Peyer's patch (tissue), 4 donors: Measurements from ENCODE around the gene PIK3C2G.

Source experiments
- CTCF ChIP-seq, 6 experiments: fragments of 450-650 bp in 4 of 6; fragments of 200-600 bp in 2 of 6; sonication (generic) in 1 of 6; IDR thresholded peaks; one replicate each; pipeline ENCODE4 v1.5.1; 2017 to 2019; ENCODE audit warnings: antibody characterized with exemption in 6 of 6, mild to moderate bottlenecking in 3 of 6, moderate library complexity in 1 of 6
- POLR2A ChIP-seq, 2 donors: fragments of 450-650 bp; IDR thresholded peaks; one replicate each; pipeline ENCODE4 v1.5.1; 2017; ENCODE audit warnings: antibody characterized with exemption in 2 of 2, mild to moderate bottlenecking in 2 of 2, moderate library complexity in 2 of 2

GRCh38 chr12:18358077-18358476 is 96.8 kb downstream of the PIK3C2G start:
- TF ChIP-seq CTCF (IDR thresholded peaks at IDR 0.05) (no peak), POLR2A (IDR thresholded peaks at IDR 0.05) (no peak)
